HEK293 (cell line): ENCODE data around the gene NINJ2.

ENCODE experiments used
- GLIS1 ChIP-seq: fragments of 450-650 bp; formaldehyde crosslinking; IDR thresholded peaks from 2 replicates; pipeline ENCODE4 v1.5.1; 2016; ENCODE audit warnings: missing biosample characterization, missing genetic modification characterization
- IKZF3 ChIP-seq: fragments of 450-650 bp; IDR thresholded peaks from 2 replicates; pipeline ENCODE4 v1.5.0; 2018; ENCODE audit warnings: missing biosample characterization, mild to moderate bottlenecking, missing genetic modification characterization, moderate library complexity
- SP2 ChIP-seq: fragments of 450-650 bp; formaldehyde crosslinking; IDR thresholded peaks from 2 replicates; pipeline ENCODE4 v1.5.1; 2016; ENCODE audit warnings: missing biosample characterization, missing genetic modification characterization
- ZNF138 ChIP-seq: fragments of 450-650 bp; formaldehyde crosslinking; IDR thresholded peaks from 2 replicates; pipeline ENCODE4 v1.5.1; 2016; ENCODE audit warnings: missing biosample characterization, missing genetic modification characterization, borderline replicate concordance
- ZNF274 ChIP-seq, 2 experiments: fragments of 200-500 bp in 1 of 2; fragments of 450-650 bp in 1 of 2; sonication (Bioruptor generic) in 1 of 2; formaldehyde crosslinking in 1 of 2; IDR thresholded peaks; 2 replicates each; pipeline versions ENCODE4 v1.5.1 to v1.6.1; 2014 to 2016; ENCODE audit warnings: borderline replicate concordance in 1 of 2, inconsistent platforms in 1 of 2, low read length in 1 of 2, missing biosample characterization in 1 of 2, missing genetic modification characterization in 1 of 2
- ZNF510 ChIP-seq: fragments of 450-650 bp; formaldehyde crosslinking; IDR thresholded peaks from 2 replicates; pipeline ENCODE4 v1.5.1; 2018; ENCODE audit warnings: mild to moderate bottlenecking, missing genetic modification characterization, missing biosample characterization; ENCODE audit not compliant: insufficient replicate concordance
- ZNF654 ChIP-seq: fragments of 450-650 bp; formaldehyde crosslinking; IDR thresholded peaks from 2 replicates; pipeline ENCODE4 v1.5.1; 2016; ENCODE audit warnings: low read depth, missing biosample characterization, missing genetic modification characterization
- TF ChIP-seq, protein P1 (sequence below): fragments of 450-650 bp; formaldehyde crosslinking; optimal IDR thresholded peaks from 2 replicates; pipeline ENCODE3; 2016; ENCODE audit warnings: missing biosample characterization, mild to moderate bottlenecking, missing genetic modification characterization
- TF ChIP-seq, protein P2 (sequence below): fragments of 450-650 bp; formaldehyde crosslinking; IDR thresholded peaks from 2 replicates; pipeline ENCODE4 v1.5.1; 2016; ENCODE audit warnings: missing biosample characterization, missing genetic modification characterization
- TF ChIP-seq, protein P3 (sequence below): fragments of 450-650 bp; formaldehyde crosslinking; IDR thresholded peaks from 2 replicates; pipeline ENCODE4 v1.5.1; 2016; ENCODE audit warnings: missing biosample characterization, missing genetic modification characterization, borderline replicate concordance

DNA sequence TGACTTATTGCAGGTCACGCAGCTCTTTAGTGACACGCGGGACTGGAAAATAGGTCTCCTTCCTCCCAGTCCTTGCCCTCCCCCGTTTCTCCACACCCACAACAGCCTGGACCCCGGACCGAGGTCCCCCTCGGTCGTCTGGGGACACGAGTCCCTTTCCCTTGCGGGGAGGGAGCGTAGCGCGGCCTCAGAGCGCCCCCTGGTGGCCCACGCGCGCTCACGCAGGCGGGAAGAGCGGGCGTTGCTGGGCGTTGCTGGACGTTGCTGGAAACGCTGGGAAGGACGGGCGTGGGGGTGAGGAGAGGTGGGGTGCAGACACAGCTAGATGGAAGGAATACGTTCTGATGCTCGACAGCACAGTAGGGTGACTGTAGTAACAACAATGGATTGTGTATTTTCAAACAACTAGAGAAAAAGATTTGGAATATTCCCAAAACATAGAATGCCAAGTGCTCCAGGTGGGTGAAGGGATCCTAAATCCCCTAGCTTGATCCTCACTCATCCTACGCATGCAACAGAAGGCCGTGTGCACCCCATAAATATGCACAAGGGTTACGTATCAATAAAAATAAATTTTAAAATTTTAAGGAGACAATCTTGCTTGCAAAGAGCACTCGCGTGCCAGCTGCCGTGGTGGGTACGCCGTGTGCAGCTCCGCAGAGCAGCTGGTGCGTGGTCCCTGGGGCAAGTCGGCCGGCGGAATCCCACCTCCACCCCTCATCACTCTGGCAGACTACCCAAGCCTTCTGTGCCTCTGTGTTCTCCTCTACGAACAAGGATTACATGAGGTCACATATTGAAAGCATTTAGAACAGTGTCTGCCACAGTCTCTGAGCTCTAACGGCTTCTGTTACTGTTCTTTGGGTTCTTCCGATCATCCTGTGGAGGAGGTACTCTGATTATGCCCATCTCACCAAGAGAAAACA lies 116.1 kb downstream of the NINJ2 start:
- TF ChIP-seq, protein P1, sequence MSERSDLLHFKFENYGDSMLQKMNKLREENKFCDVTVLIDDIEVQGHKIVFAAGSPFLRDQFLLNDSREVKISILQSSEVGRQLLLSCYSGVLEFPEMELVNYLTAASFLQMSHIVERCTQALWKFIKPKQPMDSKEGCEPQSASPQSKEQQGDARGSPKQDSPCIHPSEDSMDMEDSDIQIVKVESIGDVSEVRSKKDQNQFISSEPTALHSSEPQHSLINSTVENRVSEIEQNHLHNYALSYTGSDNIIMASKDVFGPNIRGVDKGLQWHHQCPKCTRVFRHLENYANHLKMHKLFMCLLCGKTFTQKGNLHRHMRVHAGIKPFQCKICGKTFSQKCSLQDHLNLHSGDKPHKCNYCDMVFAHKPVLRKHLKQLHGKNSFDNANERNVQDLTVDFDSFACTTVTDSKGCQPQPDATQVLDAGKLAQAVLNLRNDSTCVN (tag by site-specific recombination) = peak; percentile 25
- TF ChIP-seq IKZF3 (tag by site-specific recombination) (no peak), ZNF510 (no peak), ZNF274 (IDR thresholded peaks at IDR 0.05; ENCODE audit: low read length) (no peak), ZNF274 (tag by site-specific recombination; IDR thresholded peaks at IDR 0.05; ENCODE audit: borderline replicate concordance) (no peak), ZNF138 (no peak), GLIS1 (no peak), ZNF654 (tag by site-specific recombination) (peak; percentile 74), SP2 (tag by site-specific recombination) (no peak)
- TF ChIP-seq, protein P2, sequence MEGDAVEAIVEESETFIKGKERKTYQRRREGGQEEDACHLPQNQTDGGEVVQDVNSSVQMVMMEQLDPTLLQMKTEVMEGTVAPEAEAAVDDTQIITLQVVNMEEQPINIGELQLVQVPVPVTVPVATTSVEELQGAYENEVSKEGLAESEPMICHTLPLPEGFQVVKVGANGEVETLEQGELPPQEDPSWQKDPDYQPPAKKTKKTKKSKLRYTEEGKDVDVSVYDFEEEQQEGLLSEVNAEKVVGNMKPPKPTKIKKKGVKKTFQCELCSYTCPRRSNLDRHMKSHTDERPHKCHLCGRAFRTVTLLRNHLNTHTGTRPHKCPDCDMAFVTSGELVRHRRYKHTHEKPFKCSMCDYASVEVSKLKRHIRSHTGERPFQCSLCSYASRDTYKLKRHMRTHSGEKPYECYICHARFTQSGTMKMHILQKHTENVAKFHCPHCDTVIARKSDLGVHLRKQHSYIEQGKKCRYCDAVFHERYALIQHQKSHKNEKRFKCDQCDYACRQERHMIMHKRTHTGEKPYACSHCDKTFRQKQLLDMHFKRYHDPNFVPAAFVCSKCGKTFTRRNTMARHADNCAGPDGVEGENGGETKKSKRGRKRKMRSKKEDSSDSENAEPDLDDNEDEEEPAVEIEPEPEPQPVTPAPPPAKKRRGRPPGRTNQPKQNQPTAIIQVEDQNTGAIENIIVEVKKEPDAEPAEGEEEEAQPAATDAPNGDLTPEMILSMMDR (tag by site-specific recombination) = peak; percentile 97
- TF ChIP-seq, protein P3, sequence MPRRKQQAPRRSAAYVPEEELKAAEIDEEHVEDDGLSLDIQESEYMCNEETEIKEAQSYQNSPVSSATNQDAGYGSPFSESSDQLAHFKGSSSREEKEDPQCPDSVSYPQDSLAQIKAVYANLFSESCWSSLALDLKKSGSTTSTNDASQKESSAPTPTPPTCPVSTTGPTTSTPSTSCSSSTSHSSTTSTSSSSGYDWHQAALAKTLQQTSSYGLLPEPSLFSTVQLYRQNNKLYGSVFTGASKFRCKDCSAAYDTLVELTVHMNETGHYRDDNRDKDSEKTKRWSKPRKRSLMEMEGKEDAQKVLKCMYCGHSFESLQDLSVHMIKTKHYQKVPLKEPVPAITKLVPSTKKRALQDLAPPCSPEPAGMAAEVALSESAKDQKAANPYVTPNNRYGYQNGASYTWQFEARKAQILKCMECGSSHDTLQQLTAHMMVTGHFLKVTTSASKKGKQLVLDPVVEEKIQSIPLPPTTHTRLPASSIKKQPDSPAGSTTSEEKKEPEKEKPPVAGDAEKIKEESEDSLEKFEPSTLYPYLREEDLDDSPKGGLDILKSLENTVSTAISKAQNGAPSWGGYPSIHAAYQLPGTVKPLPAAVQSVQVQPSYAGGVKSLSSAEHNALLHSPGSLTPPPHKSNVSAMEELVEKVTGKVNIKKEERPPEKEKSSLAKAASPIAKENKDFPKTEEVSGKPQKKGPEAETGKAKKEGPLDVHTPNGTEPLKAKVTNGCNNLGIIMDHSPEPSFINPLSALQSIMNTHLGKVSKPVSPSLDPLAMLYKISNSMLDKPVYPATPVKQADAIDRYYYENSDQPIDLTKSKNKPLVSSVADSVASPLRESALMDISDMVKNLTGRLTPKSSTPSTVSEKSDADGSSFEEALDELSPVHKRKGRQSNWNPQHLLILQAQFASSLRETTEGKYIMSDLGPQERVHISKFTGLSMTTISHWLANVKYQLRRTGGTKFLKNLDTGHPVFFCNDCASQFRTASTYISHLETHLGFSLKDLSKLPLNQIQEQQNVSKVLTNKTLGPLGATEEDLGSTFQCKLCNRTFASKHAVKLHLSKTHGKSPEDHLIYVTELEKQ = 0 out of 2 replicates have a peak, but pooled peaks have one; percentile 19
